ENCODE results near the gene PDIA5.

The PDIA5 gene

DNA sequence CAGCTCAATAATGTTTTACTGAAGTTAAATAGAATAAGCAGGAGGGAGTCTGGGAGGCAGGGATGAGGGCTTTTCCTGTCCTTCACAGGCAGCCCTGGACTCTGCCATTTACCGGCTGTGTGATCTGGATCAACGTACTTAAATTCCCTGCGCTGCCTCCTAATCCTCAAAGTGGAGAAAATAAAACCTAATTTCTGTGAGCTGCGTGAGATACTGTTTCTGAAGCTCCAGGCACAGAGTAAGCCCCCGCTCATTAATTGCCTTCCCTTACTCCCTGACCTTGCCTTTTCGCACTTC lies 278 bp upstream of the PDIA5 start:
- no peak for DNase-seq (ENCODE audit: low read depth)
- TF ChIP-seq, protein P1, sequence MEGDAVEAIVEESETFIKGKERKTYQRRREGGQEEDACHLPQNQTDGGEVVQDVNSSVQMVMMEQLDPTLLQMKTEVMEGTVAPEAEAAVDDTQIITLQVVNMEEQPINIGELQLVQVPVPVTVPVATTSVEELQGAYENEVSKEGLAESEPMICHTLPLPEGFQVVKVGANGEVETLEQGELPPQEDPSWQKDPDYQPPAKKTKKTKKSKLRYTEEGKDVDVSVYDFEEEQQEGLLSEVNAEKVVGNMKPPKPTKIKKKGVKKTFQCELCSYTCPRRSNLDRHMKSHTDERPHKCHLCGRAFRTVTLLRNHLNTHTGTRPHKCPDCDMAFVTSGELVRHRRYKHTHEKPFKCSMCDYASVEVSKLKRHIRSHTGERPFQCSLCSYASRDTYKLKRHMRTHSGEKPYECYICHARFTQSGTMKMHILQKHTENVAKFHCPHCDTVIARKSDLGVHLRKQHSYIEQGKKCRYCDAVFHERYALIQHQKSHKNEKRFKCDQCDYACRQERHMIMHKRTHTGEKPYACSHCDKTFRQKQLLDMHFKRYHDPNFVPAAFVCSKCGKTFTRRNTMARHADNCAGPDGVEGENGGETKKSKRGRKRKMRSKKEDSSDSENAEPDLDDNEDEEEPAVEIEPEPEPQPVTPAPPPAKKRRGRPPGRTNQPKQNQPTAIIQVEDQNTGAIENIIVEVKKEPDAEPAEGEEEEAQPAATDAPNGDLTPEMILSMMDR (IDR thresholded peaks at IDR 0.05; ENCODE audit: control insufficient read depth, insufficient read depth, low read depth, low read length, missing control alignments) = no peak
- peak overlapping the region; percentile 87 for H3K4me3 ChIP-seq (ENCODE audit: control insufficient read depth, low read depth, low read length)

GRCh38 chr3:123067689-123068600 lies 1.1 kb downstream of the PDIA5 start:
- TF ChIP-seq, protein P1 (IDR thresholded peaks at IDR 0.05; ENCODE audit: control insufficient read depth, insufficient read depth, low read depth, low read length, missing control alignments) = no peak
- no peak for DNase-seq (ENCODE audit: low read depth)
- H3K4me3 ChIP-seq (ENCODE audit: control insufficient read depth, low read depth, low read length) = peak overlapping the region; percentile 87

- H3K4me3 ChIP-seq (ENCODE audit: control insufficient read depth, low read depth, low read length) = peak overlapping the region; percentile 87
- TF ChIP-seq, protein P1 (IDR thresholded peaks at IDR 0.05; ENCODE audit: control insufficient read depth, insufficient read depth, low read depth, low read length, missing control alignments) = no peak
- DNase-seq (ENCODE audit: low read depth) = no peak
Measured at GRCh38 chr3:123068601-123069381, 2.0 kb downstream of the PDIA5 start.

GRCh38 chr3:123070510-123070909 lies 3.7 kb downstream of the PDIA5 start:
- DNase-seq (ENCODE audit: low read depth) = no peak
- H3K4me3 ChIP-seq (ENCODE audit: control insufficient read depth, low read depth, low read length) = no peak overlapping the region
- TF ChIP-seq, protein P1 (IDR thresholded peaks at IDR 0.05; ENCODE audit: control insufficient read depth, insufficient read depth, low read depth, low read length, missing control alignments) = no peak

DNA sequence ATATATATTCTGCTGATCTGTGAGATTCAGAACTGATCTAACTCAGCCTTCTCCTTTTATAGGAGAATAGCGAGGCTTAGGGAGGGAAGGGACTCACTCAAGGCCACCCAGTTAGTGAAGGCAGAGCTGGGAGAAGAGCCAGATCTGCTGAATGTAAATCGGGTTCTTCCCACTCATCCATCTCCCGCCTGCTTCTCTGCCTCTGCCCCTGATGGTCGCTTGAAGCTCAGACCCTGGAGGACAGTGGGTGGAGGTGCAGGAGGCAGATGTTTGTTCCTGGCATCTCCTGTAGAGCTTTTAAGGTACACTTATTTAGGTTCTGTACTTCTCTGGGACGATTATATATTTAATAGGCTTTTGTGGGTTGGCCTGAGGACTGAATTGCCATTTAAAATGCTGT lies 4.3 kb downstream of the PDIA5 start:
- no peak for DNase-seq (ENCODE audit: low read depth)
- H3K4me3 ChIP-seq (ENCODE audit: control insufficient read depth, low read depth, low read length) = no peak overlapping the region
- TF ChIP-seq, protein P1 (IDR thresholded peaks at IDR 0.05; ENCODE audit: control insufficient read depth, insufficient read depth, low read depth, low read length, missing control alignments) = no peak

DNA sequence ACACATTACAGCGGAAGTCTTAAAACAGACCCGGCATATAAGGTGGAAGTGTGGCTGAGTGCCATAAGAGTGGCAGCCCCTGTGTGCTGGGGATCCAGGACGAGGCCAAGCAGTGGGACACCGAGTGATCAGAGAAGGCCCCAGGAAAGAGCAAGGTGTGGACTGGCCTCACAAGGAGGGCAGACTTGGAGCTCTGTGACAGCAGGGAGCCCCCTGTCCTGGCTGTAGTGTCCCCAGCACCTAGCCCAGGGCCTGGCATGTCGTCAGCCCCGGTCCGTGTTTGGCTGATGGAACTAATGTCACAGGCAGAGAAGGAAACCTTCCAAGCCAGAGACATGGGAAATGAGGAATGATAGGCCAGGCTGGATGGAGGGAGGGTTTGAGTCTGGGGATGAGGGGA lies 4.8 kb downstream of the PDIA5 start:
- H3K4me3 ChIP-seq (ENCODE audit: control insufficient read depth, low read depth, low read length) = no peak overlapping the region
- TF ChIP-seq, protein P1 (IDR thresholded peaks at IDR 0.05; ENCODE audit: control insufficient read depth, insufficient read depth, low read depth, low read length, missing control alignments) = no peak
- DNase-seq (ENCODE audit: low read depth) = no peak

Measured in AG09309 (cell line).